ENCODE data around the gene SPAG16. TPM values are rescaled to one million over a fixed set of nuclear protein-coding genes. Genes with fewer than 3 reads are reported as not detected.

SPAG16 gene
- total and polyA plus RNA-seq, 2 donors, result 17.7 to 104 TPM

DNA sequence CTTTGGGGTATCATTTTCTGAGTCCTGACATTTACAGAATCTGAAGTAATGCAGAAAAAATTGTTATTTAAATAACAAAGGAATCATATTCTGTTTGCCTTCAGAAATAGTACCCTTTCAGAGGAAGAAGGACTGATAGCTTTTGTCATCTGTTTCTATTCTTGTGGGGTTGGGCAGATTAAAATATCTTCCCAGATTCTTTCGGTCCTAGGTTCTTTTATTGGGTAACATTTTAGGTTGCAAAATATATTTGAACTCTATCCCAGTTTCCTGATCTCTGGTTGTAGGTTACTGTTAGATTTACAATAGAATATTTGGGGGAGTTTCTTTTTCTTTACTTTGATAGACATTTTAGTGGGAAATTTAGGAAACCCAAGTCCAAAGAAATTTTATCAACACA, 550.5 kb downstream of the SPAG16 start:
- no peaks in the 10 kb centered on the region for H3K4me1 ChIP-seq (ENCODE audit: insufficient read depth)
- H3K27ac ChIP-seq (ENCODE audit: low read depth), result no peak overlapping the region
- DNase-seq (ENCODE audit: extremely low spot score), result no peak
- H3K36me3 ChIP-seq (ENCODE audit: insufficient read depth), result no peaks in the 10 kb centered on the region
- WGBS, result 43% methylated on average over 1 of the region's 1 CpG
- H3K4me3 ChIP-seq (ENCODE audit: low read depth, low read length), result no peak overlapping the region

DNA sequence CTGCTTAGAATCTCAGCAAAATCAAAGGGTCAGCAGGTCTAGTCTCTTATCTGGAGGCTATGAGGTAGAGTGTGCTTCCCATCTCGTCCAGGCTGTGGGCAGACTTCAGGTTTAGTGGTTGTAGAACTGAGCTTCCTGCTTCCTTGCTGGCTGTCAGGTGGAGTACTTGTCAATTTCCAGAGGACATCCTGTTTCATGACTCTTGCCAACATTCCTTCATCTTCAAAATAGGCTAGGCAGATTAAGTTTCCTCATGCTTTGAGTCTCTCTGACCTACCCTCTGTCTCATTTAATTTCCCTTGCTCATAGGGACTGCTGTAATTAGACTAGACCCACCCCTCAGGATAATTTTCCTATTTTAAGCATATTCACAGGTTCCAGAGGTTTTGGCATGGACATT, 562.6 kb downstream of the SPAG16 start:
- 30% methylated on average over 1 of the region's 1 CpG for WGBS
- no peak for DNase-seq (ENCODE audit: extremely low spot score)
- no peak overlapping the region for H3K27ac ChIP-seq (ENCODE audit: low read depth)
- H3K4me1 ChIP-seq (ENCODE audit: insufficient read depth), result no peaks in the 10 kb centered on the region
- H3K4me3 ChIP-seq (ENCODE audit: low read depth, low read length), result no peak overlapping the region
- no peaks in the 10 kb centered on the region for H3K36me3 ChIP-seq (ENCODE audit: insufficient read depth)

GRCh38 chr2:213847316-213847715, 563.1 kb downstream of the SPAG16 start:
- Histone ChIP-seq H3K36me3 (ENCODE audit: insufficient read depth) (no peaks in the 10 kb centered on the region), H3K27ac (ENCODE audit: low read depth) (no peak overlapping the region), H3K4me3 (ENCODE audit: low read depth, low read length) (no peak overlapping the region), H3K4me1 (ENCODE audit: insufficient read depth) (no peaks in the 10 kb centered on the region)
- DNase-seq (ENCODE audit: extremely low spot score), result no peak
- WGBS, result 86% methylated on average over 3 of the region's 3 CpGs

GRCh38 chr2:213848631-213849030, 564.4 kb downstream of the SPAG16 start:
- DNase-seq (ENCODE audit: extremely low spot score), result no peak
- no peaks in the 10 kb centered on the region for H3K4me1 ChIP-seq (ENCODE audit: insufficient read depth)
- WGBS, result 48% methylated on average over 4 of the region's 4 CpGs
- no peak overlapping the region for H3K27ac ChIP-seq (ENCODE audit: low read depth)
- H3K4me3 ChIP-seq (ENCODE audit: low read depth, low read length), result no peak overlapping the region
- no peaks in the 10 kb centered on the region for H3K36me3 ChIP-seq (ENCODE audit: insufficient read depth)

- no peak for DNase-seq (ENCODE audit: extremely low spot score)
- Histone ChIP-seq H3K4me3 (ENCODE audit: low read depth, low read length) (no peak overlapping the region), H3K27ac (ENCODE audit: low read depth) (no peak overlapping the region), H3K36me3 (ENCODE audit: insufficient read depth) (no peaks in the 10 kb centered on the region), H3K4me1 (ENCODE audit: insufficient read depth) (no peaks in the 10 kb centered on the region)
Observed at GRCh38 chr2:213861638-213862037, 577.4 kb downstream of the SPAG16 start.

DNA sequence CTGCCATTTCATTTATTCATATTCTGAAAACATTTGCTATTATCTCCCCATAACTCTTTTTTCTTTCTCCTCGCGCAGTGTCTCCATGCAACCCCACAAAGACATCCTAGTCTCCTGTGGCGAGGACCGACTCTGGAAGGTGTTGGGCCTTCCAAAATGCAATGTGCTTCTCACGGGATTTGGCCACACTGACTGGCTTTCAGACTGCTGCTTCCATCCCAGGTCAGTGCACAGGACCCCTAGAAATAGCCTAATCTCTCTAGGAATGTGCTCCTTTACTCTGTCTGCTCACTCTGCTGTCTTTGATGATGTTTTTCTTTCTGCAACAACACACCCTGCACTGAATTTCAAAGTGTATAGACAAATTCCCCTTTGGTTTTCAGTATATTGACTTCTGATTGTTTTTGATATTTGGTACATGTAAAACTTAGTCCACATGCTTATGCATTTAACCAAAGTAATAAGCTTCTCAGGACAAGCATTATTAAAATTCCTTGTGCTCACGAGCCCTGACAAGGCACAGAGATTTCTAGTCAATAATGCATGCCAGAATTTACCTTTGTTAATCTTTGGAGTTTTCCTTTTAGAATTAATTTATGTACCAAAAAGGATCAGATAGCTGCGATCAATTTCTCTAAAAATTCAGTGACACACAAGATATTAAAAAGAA, 578.3 kb downstream of the SPAG16 start:
- WGBS, result 76% methylated on average over 7 of the region's 7 CpGs
- no peaks in the 10 kb centered on the region for H3K36me3 ChIP-seq (ENCODE audit: insufficient read depth)
- no peak overlapping the region for H3K4me3 ChIP-seq (ENCODE audit: low read depth, low read length)
- DNase-seq (ENCODE audit: extremely low spot score), result no peak
- H3K4me1 ChIP-seq (ENCODE audit: insufficient read depth), result no peaks in the 10 kb centered on the region
- H3K27ac ChIP-seq (ENCODE audit: low read depth), result no peak overlapping the region

DNA sequence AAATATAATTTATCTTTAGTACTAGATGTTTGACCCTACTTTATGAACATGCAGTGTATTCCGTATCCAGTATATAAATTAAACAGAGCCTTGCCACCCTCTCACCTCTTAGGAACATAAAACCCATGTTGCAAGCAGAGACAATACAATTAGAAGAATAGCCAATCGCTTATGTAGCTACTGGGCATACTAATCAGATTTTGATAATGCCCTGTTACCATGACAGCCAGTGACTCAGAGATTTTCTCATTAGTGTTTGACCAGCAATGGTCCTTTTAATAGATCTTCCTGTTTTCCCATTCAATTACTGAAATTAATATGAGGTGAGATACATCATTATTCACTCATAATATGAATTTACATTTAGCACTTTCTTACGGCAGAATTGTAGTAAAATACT, 579.3 kb downstream of the SPAG16 start:
- DNase-seq (ENCODE audit: extremely low spot score), result no peak
- H3K27ac ChIP-seq (ENCODE audit: low read depth), result no peak overlapping the region
- H3K4me3 ChIP-seq (ENCODE audit: low read depth, low read length), result no peak overlapping the region
- WGBS, result 75% methylated on average over 3 of the region's 3 CpGs
- H3K36me3 ChIP-seq (ENCODE audit: insufficient read depth), result no peaks in the 10 kb centered on the region
- H3K4me1 ChIP-seq (ENCODE audit: insufficient read depth), result no peaks in the 10 kb centered on the region

DNA sequence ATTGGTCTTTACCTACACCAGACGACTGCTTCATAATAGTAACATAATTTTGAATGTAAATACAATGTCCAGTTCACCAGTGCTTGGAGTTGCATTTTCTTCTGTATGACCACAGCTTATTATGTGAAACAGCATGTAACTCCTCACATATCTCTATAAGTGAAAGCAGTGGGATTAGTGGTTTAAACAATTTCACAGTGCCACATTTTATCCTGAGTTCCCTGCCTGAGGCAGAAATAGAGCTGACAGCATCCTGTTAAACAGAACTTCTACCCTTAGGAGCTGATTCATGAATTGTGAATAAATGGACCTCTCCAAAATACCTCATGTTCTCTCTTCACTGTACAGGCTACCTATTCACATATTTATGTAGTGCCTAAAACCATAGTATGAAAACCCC, 584.3 kb downstream of the SPAG16 start:
- Histone ChIP-seq H3K4me1 (ENCODE audit: insufficient read depth) (no peaks in the 10 kb centered on the region), H3K36me3 (ENCODE audit: insufficient read depth) (no peaks in the 10 kb centered on the region), H3K27ac (ENCODE audit: low read depth) (no peak overlapping the region), H3K4me3 (ENCODE audit: low read depth, low read length) (no peak overlapping the region)
- WGBS, result 24% methylated on average over 1 of the region's 1 CpG
- DNase-seq (ENCODE audit: extremely low spot score), result no peak

- no peaks in the 10 kb centered on the region for H3K36me3 ChIP-seq (ENCODE audit: insufficient read depth)
- H3K4me3 ChIP-seq (ENCODE audit: low read depth, low read length), result no peak overlapping the region
- DNase-seq (ENCODE audit: extremely low spot score), result no peak
- no peak overlapping the region for H3K27ac ChIP-seq (ENCODE audit: low read depth)
- 56% methylated on average over 3 of the region's 3 CpGs for WGBS
- H3K4me1 ChIP-seq (ENCODE audit: insufficient read depth), result no peaks in the 10 kb centered on the region
Observed at GRCh38 chr2:213885485-213885884, 601.2 kb downstream of the SPAG16 start.

- no peaks in the 10 kb centered on the region for H3K4me1 ChIP-seq (ENCODE audit: insufficient read depth)
- WGBS, result 0% methylated on average over 1 of the region's 1 CpG
- H3K27ac ChIP-seq (ENCODE audit: low read depth), result no peak overlapping the region
- no peak overlapping the region for H3K4me3 ChIP-seq (ENCODE audit: low read depth, low read length)
- no peaks in the 10 kb centered on the region for H3K36me3 ChIP-seq (ENCODE audit: insufficient read depth)
- no peak for DNase-seq (ENCODE audit: extremely low spot score)
Observed at GRCh38 chr2:213914510-213914909, 630.2 kb downstream of the SPAG16 start.

DNA sequence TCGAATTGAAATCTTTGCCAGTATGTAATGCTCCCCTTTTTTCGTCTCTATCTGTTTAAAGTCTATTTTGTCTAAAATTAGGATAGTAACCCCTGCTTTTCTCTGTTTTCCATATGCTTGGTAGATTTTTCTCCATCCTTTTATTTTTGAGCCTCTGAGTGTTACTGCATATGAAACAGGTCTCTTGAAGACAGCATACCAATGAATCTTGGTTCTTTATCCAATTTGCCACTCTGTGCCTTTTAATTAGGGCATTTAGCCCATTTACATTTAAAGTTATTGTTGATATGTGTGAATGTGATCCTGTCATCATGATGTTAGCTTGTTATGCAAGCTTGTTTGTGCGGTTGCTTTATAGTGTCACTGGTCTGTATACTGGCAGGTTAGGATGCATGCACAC, 635.8 kb downstream of the SPAG16 start:
- Histone ChIP-seq H3K27ac (ENCODE audit: low read depth) (no peak overlapping the region), H3K36me3 (ENCODE audit: insufficient read depth) (no peaks in the 10 kb centered on the region), H3K4me3 (ENCODE audit: low read depth, low read length) (no peak overlapping the region), H3K4me1 (ENCODE audit: insufficient read depth) (no peaks in the 10 kb centered on the region)
- 74% methylated on average over 3 of the region's 3 CpGs for WGBS
- DNase-seq (ENCODE audit: extremely low spot score), result no peak

DNA sequence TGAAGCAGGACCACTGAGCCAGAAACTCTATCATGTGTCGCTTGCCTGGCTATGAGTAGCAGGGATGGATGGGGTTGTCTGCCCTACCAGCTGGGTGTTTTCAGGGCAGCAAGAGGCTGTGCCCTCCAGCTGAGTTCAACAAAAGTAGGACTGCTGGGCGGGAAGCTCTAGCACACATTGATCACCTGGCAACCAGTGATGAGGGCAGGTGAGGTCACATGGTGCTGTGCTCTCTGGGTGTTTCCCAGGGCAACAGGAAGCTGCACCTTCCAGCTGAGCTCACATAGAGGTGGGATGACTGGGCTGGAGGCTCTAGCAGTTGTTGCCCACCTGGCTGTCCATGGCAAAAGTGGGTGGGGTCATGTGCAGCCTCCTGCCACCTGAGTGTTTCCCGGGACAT, 639.3 kb downstream of the SPAG16 start:
- DNase-seq (ENCODE audit: extremely low spot score), result no peak
- Histone ChIP-seq H3K4me3 (ENCODE audit: low read depth, low read length) (no peak overlapping the region), H3K4me1 (ENCODE audit: insufficient read depth) (no peaks in the 10 kb centered on the region), H3K27ac (ENCODE audit: low read depth) (no peak overlapping the region), H3K36me3 (ENCODE audit: insufficient read depth) (no peaks in the 10 kb centered on the region)
- 83% methylated on average over 3 of the region's 3 CpGs for WGBS

DNA sequence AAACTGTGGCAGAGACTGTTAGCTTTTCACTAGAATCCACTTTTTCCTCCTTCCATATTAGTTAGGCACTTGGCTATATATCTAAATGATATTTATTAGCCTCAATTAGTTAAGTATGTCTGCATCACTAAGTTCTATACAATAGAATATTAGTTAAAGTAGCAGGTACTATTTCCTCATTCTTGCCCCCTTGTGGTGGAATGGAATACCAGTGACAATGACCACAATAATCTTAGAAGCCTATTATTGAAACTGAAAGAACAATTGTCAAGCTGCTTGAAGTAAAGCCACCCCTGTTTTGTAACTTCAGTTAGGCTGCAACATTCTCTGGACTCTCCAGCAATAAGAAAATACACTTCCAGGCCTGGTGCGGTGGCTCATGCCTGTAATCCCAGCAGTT, 650.3 kb downstream of the SPAG16 start:
- Histone ChIP-seq H3K36me3 (ENCODE audit: insufficient read depth) (no peaks in the 10 kb centered on the region), H3K27ac (ENCODE audit: low read depth) (no peak overlapping the region), H3K4me1 (ENCODE audit: insufficient read depth) (no peaks in the 10 kb centered on the region), H3K4me3 (ENCODE audit: low read depth, low read length) (no peak overlapping the region)
- no peak for DNase-seq (ENCODE audit: extremely low spot score)
- 96% methylated on average over 1 of the region's 1 CpG for WGBS

GRCh38 chr2:213958086-213958485, 673.8 kb downstream of the SPAG16 start:
- 82% methylated on average over 2 of the region's 2 CpGs for WGBS
- no peaks in the 10 kb centered on the region for H3K36me3 ChIP-seq (ENCODE audit: insufficient read depth)
- no peak for DNase-seq (ENCODE audit: extremely low spot score)
- H3K27ac ChIP-seq (ENCODE audit: low read depth), result no peak overlapping the region
- H3K4me3 ChIP-seq (ENCODE audit: low read depth, low read length), result no peak overlapping the region
- H3K4me1 ChIP-seq (ENCODE audit: insufficient read depth), result no peaks in the 10 kb centered on the region

DNA sequence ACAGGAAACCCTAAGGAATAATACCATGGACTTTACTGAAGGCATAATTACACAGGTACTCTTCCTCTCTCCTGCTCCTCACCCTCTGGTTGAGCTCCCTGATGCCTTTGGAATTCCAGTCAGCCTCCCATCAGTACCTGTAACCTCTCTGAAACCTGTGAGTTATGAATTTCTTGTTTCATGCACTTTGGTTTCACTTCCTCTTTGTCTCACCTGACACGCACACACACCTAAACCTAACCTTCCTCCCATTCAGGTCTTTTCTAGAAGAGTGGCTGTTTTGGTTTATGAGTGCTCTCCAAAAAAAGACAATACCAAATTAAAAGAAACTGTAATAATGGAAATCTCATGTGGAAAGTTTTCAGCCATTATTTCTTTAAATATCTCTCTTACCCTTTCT, 675.3 kb downstream of the SPAG16 start:
- H3K4me3 ChIP-seq (ENCODE audit: low read depth, low read length), result no peak overlapping the region
- H3K27ac ChIP-seq (ENCODE audit: low read depth), result no peak overlapping the region
- 97% methylated on average over 1 of the region's 1 CpG for WGBS
- no peaks in the 10 kb centered on the region for H3K36me3 ChIP-seq (ENCODE audit: insufficient read depth)
- DNase-seq (ENCODE audit: extremely low spot score), result no peak
- H3K4me1 ChIP-seq (ENCODE audit: insufficient read depth), result no peaks in the 10 kb centered on the region
